Osteoblast (primary cell): ENCODE measurements around the gene ATF3. TPM values are rescaled to one million over a fixed set of nuclear protein-coding genes. Genes with fewer than 3 reads are reported as not detected.

Experiments used
- DNase-seq: peaks from one replicate; pipeline ENCODE4 v3.0.0; 2011; ENCODE audit warnings: low spot score, mixed read lengths; ENCODE audit not compliant: insufficient read length; ENCODE audit errors: missing footprints
- H2AFZ ChIP-seq: 2 replicates; pipeline ENCODE4 v1.6.0; 2011; ENCODE audit warnings: mild to moderate bottlenecking, low read length
- H3K27ac ChIP-seq: 2 replicates; pipeline ENCODE4 v1.5.1; 2011; ENCODE audit warnings: mild to moderate bottlenecking, low read depth, low read length, moderate library complexity
- H3K27me3 ChIP-seq: 2 replicates; pipeline ENCODE4 v1.6.0; 2012; ENCODE audit warnings: mild to moderate bottlenecking, control low read depth, inconsistent platforms, low read length, moderate library complexity; ENCODE audit not compliant: insufficient read depth
- H3K36me3 ChIP-seq: 2 replicates; pipeline ENCODE4 v1.5.1; 2011; ENCODE audit warnings: mild to moderate bottlenecking, low read length, control low read depth, moderate library complexity; ENCODE audit not compliant: insufficient read depth
- H3K4me1 ChIP-seq: 2 replicates; pipeline ENCODE4 v1.5.1; 2011; ENCODE audit warnings: mild to moderate bottlenecking, low read length, control low read depth, moderate library complexity; ENCODE audit not compliant: insufficient read depth
- H3K4me2 ChIP-seq: 2 replicates; pipeline ENCODE4 v1.6.0; 2011; ENCODE audit warnings: mild to moderate bottlenecking, low read length; ENCODE audit not compliant: insufficient read depth
- H3K4me3 ChIP-seq: fragments of 200-600 bp; sonication (generic); 3 replicates; pipeline ENCODE4 v1.5.1; 2012; ENCODE audit warnings: mild to moderate bottlenecking, low read length, inconsistent platforms; ENCODE audit not compliant: insufficient read depth
- H3K79me2 ChIP-seq: 2 replicates; pipeline ENCODE4 v1.6.0; 2012; ENCODE audit warnings: mild to moderate bottlenecking, low read length, control low read depth, inconsistent platforms; ENCODE audit not compliant: insufficient read depth
- H3K9me3 ChIP-seq: 2 replicates; pipeline ENCODE4 v1.5.1; 2011; ENCODE audit warnings: low read depth, low read length, control low read depth
- H4K20me1 ChIP-seq: 2 replicates; pipeline ENCODE4 v1.6.0; 2012; ENCODE audit warnings: mild to moderate bottlenecking, low read length, control low read depth; ENCODE audit not compliant: insufficient read depth
- total RNA-seq: library from RNA; depleted of rRNA; stranded (reverse); fragments of >200 nt; gene quantifications from 2 replicates; pipeline ENCODE4 v1.2.3, GENCODE V29; 2012
- TF ChIP-seq, protein P1 (sequence below): IDR thresholded peaks from 2 replicates; pipeline ENCODE4 v1.5.1; 2011; ENCODE audit warnings: mild to moderate bottlenecking, low read depth, low read length, moderate library complexity; ENCODE audit errors: extremely low read depth

ATF3 gene
- total RNA-seq, 1 donor, result 3.6 TPM

DNA sequence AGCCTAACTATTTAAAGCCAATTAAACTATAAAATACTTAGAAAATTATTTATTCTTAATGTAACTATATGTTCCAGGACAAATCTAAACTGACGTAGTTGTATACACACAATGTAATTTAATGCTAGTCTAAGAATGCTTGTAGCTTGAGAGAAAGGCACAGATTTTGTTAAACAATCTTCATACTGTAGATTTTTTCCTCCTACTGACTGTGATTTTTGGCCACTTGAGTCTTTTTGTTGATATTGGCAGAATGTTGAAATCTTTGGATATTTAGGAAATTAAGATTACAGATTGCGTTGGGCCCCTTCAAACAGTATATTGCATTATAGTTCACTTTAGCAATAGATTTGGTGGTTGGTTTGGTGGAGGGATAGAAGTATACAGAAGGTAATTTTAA lies 40.5 kb downstream of the ATF3 start:
- no peaks in the 10 kb centered on the region for H3K79me2 ChIP-seq
- peak overlapping the region; percentile 18 for H3K4me2 ChIP-seq
- no peaks in the 10 kb centered on the region for H3K27me3 ChIP-seq
- no peak overlapping the region for H3K4me3 ChIP-seq
- H4K20me1 ChIP-seq, result no peaks in the 10 kb centered on the region
- no peak overlapping the region for H2AFZ ChIP-seq
- peaks cover 32% of the 10 kb centered on the region for H3K4me1 ChIP-seq
- peak overlapping the region; percentile 56 for H3K27ac ChIP-seq
- H3K9me3 ChIP-seq, result no peaks in the 10 kb centered on the region
- TF ChIP-seq, protein P1, sequence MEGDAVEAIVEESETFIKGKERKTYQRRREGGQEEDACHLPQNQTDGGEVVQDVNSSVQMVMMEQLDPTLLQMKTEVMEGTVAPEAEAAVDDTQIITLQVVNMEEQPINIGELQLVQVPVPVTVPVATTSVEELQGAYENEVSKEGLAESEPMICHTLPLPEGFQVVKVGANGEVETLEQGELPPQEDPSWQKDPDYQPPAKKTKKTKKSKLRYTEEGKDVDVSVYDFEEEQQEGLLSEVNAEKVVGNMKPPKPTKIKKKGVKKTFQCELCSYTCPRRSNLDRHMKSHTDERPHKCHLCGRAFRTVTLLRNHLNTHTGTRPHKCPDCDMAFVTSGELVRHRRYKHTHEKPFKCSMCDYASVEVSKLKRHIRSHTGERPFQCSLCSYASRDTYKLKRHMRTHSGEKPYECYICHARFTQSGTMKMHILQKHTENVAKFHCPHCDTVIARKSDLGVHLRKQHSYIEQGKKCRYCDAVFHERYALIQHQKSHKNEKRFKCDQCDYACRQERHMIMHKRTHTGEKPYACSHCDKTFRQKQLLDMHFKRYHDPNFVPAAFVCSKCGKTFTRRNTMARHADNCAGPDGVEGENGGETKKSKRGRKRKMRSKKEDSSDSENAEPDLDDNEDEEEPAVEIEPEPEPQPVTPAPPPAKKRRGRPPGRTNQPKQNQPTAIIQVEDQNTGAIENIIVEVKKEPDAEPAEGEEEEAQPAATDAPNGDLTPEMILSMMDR, result no peak
- DNase-seq, result peak; percentile 77
- no peaks in the 10 kb centered on the region for H3K36me3 ChIP-seq

DNA sequence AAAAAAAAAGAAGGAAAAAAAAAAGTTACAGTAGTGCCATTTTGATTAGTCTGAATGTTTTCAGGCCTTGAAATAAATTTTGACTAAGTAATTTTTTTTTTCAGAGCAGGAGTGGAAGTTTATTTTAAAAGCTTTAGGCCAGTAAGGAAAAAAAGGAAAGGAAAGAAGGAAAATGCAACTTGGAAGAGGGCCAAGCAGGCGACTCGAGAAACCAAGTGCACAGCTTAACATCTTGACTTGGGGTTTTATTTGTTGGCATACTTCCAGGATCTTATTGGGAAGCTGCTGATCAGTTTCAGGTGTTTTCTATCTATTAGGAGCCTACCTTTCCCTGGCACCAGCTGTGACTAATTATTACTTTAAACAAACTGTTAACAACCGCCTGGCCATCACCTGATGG lies 41.7 kb downstream of the ATF3 start:
- Histone ChIP-seq H3K27me3 (peaks cover under 1% of the 10 kb centered on the region), H2AFZ (no peak overlapping the region), H3K4me2 (no peak overlapping the region), H3K27ac (no peak overlapping the region), H3K9me3 (no peaks in the 10 kb centered on the region), H3K79me2 (no peaks in the 10 kb centered on the region), H3K4me1 (peaks cover 32% of the 10 kb centered on the region), H4K20me1 (no peaks in the 10 kb centered on the region), H3K36me3 (no peaks in the 10 kb centered on the region), H3K4me3 (no peak overlapping the region)
- DNase-seq, result no peak
- TF ChIP-seq, protein P1, result no peak

DNA sequence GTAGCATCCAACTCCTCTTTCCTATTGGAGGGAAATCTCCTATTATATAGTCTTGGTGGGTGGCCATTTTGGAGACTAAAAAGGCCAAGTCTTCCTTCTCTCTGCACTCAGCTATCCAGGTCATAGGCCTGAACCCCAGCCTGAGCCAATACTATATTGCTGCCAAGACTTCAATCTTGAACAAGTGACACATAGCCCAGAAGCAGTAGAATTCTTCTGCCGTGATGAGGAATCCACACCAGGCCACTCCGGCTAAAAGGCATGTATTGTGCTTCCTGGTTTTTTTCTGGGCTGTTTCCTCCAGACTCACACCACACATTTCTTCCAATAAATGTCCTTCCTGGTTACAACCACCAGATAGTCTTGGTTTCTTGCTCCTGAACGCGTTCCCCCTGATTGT lies 43.0 kb downstream of the ATF3 start:
- H3K27ac ChIP-seq, result peak overlapping the region; percentile 79
- peak; percentile 86 for DNase-seq
- peaks cover 37% of the 10 kb centered on the region for H3K4me1 ChIP-seq
- H3K27me3 ChIP-seq, result peaks cover 2% of the 10 kb centered on the region
- H2AFZ ChIP-seq, result peak overlapping the region; percentile 73
- H3K9me3 ChIP-seq, result no peaks in the 10 kb centered on the region
- H3K4me3 ChIP-seq, result no peak overlapping the region
- H3K4me2 ChIP-seq, result no peak overlapping the region
- H3K79me2 ChIP-seq, result no peaks in the 10 kb centered on the region
- H4K20me1 ChIP-seq, result no peaks in the 10 kb centered on the region
- TF ChIP-seq, protein P1, result no peak
- H3K36me3 ChIP-seq, result no peaks in the 10 kb centered on the region

DNA sequence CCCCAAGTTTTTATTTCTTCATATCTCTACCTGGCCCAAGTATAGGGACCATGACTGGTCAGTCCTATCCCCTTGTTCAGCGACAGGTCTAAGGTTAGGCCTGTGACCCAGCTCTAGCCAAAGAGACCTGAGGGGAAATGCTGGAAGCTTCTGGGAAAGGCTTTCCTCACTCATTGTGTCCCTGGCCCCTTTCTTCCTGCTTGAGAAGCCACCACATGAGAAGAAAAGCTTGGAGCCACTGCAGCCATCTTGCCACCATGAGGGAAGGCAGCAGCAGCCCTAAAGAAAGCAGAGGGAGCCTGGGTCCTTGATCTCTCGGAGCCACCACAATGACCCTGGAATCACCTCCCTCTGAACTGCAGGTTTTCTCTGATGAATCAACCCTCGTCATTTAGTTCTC lies 43.4 kb downstream of the ATF3 start:
- no peaks in the 10 kb centered on the region for H4K20me1 ChIP-seq
- H3K4me1 ChIP-seq, result peaks cover 37% of the 10 kb centered on the region
- no peak overlapping the region for H3K4me2 ChIP-seq
- no peaks in the 10 kb centered on the region for H3K9me3 ChIP-seq
- H3K36me3 ChIP-seq, result no peaks in the 10 kb centered on the region
- H2AFZ ChIP-seq, result peak overlapping the region; percentile 73
- H3K27me3 ChIP-seq, result peaks cover 2% of the 10 kb centered on the region
- H3K27ac ChIP-seq, result peak overlapping the region; percentile 79
- peak; percentile 23 for DNase-seq
- H3K4me3 ChIP-seq, result no peak overlapping the region
- H3K79me2 ChIP-seq, result no peaks in the 10 kb centered on the region
- TF ChIP-seq, protein P1, result no peak
